Body of pancreas (tissue), 4 donors: ENCODE results near the gene ASF1B. TPM values are rescaled to one million over a fixed set of nuclear protein-coding genes. Genes with fewer than 3 reads are reported as not detected.
A peak's percentile ranks its signal among the peaks of the same experiment; 100 is the strongest.

Experiments used
- ATAC-seq: fragments of 150-250 bp; one replicate; pipeline ENCODE4 v1.9.1; 2016
- DNase-seq, 4 donors: peaks; one replicate each; pipeline ENCODE4 v3.0.0-alpha.2; 2019
- H3K27ac ChIP-seq, 4 donors: fragments of 200-600 bp; sonication (generic); 1 replicate in 3 of 4; 2 replicates in 1 of 4; pipeline versions ENCODE4 v1.5.1 to v1.6.1; 2016 to 2019; ENCODE audit warnings: mild to moderate bottlenecking in 1 of 4, mixed read lengths in 1 of 4, moderate library complexity in 1 of 4
- H3K27me3 ChIP-seq, 2 donors: fragments of 200-600 bp; sonication (generic); one replicate each; pipeline ENCODE4 v1.6.0; 2016; ENCODE audit warnings: mild to moderate bottlenecking in 1 of 2
- H3K36me3 ChIP-seq, 2 donors: fragments of 200-600 bp; sonication (generic); replicated peaks in 1 of 2; 2 replicates each; pipeline ENCODE4 v1.5.1; 2016; ENCODE audit warnings: low read depth in 2 of 2; ENCODE audit not compliant: insufficient read depth in 1 of 2
- H3K4me1 ChIP-seq: fragments of 200-600 bp; sonication (generic); one replicate; pipeline ENCODE4 v1.6.0; 2016
- H3K4me3 ChIP-seq, 2 donors: fragments of 200-600 bp; sonication (generic); 1 replicate in 1 of 2; 2 replicates in 1 of 2; pipeline ENCODE4 v1.5.1; 2016 to 2019
- H3K9me3 ChIP-seq, 3 donors: fragments of 200-600 bp; sonication (generic); 1 replicate in 2 of 3; 2 replicates in 1 of 3; pipeline ENCODE4 v1.5.1; 2016
- POLR2A ChIP-seq, 3 donors: fragments of 450-650 bp; IDR thresholded peaks; one replicate each; pipeline ENCODE4 v1.6.1; 2016; ENCODE audit warnings: antibody characterized with exemption in 3 of 3, mild to moderate bottlenecking in 2 of 3
- WGBS, 2 donors: methylation state at CpG; one replicate each; pipeline ENCODE4 v1.1.5; 2017; 5-methylcytosine and 5-hydroxymethylcytosine counted together
- intact Hi-C: fragments of 100-400 bp; cut with DNase I; formaldehyde crosslinking; loops from one replicate; pipeline ENCODE4 v1.15.1; 2023
- total RNA-seq, 2 donors: library from RNA; depleted of rRNA; stranded (reverse); fragments of >200 nt; gene quantifications; one replicate each; pipeline ENCODE4 v1.1.0, GENCODE V29; 2016
- TF ChIP-seq, protein P1 (sequence below), 7 experiments: fragments of 450-650 bp in 4 of 7; fragments of 200-600 bp in 3 of 7; sonication (generic) in 3 of 7; IDR thresholded peaks; one replicate each; pipeline ENCODE4 v1.5.1; 2016 to 2019; ENCODE audit warnings: antibody characterized with exemption in 7 of 7

Gene ASF1B
- total RNA-seq, 2 donors from 2014 or later = 0.26 to 1.6 TPM

DNA sequence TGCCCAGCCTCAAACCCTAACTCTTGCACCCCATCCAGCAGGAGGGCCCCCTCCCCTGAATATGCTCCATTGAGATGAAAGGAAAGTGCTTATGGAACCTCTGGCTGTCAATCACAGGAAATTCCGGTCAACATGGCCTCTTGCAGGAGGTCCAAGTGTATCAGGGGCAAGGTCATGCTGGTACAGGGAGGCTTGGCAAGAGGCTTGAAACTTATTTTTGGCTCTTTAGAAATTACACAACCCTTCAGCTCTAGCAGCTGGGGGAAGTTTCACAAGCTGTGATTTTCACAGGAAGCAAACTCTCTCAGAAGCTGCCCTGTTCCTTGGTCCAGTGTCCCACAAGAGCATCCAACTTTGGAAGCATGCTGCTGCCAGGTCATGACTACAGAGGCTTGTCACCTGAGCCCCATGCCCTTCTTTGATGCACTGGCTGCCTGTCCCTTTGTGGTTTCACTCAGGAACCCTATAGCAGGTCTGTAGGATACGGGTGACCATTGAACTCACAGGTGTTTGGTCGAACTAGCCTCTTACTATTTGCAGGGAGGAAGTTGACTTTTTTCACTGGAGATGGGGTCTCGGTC lies 8.4 kb downstream of the ASF1B start:
- 36 to 67% methylated on average over 1 to 4 of the region's 4 CpGs for WGBS, 2 donors
- no peak overlapping the region for H3K4me3 ChIP-seq
- H3K27ac ChIP-seq = peak overlapping the region in 1 of 4 donors; percentile 27
- TF ChIP-seq, protein P1, sequence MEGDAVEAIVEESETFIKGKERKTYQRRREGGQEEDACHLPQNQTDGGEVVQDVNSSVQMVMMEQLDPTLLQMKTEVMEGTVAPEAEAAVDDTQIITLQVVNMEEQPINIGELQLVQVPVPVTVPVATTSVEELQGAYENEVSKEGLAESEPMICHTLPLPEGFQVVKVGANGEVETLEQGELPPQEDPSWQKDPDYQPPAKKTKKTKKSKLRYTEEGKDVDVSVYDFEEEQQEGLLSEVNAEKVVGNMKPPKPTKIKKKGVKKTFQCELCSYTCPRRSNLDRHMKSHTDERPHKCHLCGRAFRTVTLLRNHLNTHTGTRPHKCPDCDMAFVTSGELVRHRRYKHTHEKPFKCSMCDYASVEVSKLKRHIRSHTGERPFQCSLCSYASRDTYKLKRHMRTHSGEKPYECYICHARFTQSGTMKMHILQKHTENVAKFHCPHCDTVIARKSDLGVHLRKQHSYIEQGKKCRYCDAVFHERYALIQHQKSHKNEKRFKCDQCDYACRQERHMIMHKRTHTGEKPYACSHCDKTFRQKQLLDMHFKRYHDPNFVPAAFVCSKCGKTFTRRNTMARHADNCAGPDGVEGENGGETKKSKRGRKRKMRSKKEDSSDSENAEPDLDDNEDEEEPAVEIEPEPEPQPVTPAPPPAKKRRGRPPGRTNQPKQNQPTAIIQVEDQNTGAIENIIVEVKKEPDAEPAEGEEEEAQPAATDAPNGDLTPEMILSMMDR (IDR thresholded peaks at IDR 0.05) = no peak
- TF ChIP-seq POLR2A (IDR thresholded peaks at IDR 0.05) = no peak
- peak in 2 of 4 donors; percentile 41 to 50 for DNase-seq
- no peaks in the 10 kb centered on the region for H3K9me3 ChIP-seq
- peak; percentile 48 for ATAC-seq
- no peaks in the 10 kb centered on the region for H3K36me3 ChIP-seq
- H3K27me3 ChIP-seq = no peaks in the 10 kb centered on the region
- H3K4me1 ChIP-seq = peaks cover 9% of the 10 kb centered on the region
- intact Hi-C loops = no loop called here

DNA sequence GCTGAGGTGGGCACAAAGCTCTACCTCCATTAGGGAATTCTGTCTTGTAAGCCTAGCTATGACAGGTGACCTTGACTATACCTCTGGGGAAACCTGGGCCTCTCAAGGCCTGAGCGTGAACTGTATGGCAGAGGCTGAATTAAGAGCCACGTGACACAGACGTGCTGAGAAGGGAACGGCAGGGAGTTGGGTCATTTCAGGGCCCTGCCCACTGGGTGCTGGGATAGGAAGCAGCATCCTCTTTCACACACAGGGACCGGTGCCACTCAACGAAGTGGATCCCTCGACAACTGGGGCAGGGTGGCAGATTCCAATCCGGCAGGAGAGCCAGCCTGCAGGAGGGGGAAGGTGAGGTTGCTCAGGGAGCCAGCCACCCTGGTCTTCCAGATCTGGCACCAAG lies 9.2 kb downstream of the ASF1B start:
- TF ChIP-seq, protein P1 (IDR thresholded peaks at IDR 0.05) = no peak
- TF ChIP-seq POLR2A (IDR thresholded peaks at IDR 0.05) = no peak
- H3K4me1 ChIP-seq = peaks cover 9% of the 10 kb centered on the region
- ATAC-seq = no peak
- no peaks in the 10 kb centered on the region for H3K36me3 ChIP-seq
- no peak overlapping the region for H3K4me3 ChIP-seq
- no peaks in the 10 kb centered on the region for H3K27me3 ChIP-seq
- 59 to 69% methylated on average over 7 to 8 of the region's 8 CpGs for WGBS, 2 donors
- no peak overlapping the region for H3K27ac ChIP-seq
- DNase-seq = peak in 1 of 4 donors; percentile 53
- intact Hi-C loops = no loop called here
- H3K9me3 ChIP-seq = no peaks in the 10 kb centered on the region

DNA sequence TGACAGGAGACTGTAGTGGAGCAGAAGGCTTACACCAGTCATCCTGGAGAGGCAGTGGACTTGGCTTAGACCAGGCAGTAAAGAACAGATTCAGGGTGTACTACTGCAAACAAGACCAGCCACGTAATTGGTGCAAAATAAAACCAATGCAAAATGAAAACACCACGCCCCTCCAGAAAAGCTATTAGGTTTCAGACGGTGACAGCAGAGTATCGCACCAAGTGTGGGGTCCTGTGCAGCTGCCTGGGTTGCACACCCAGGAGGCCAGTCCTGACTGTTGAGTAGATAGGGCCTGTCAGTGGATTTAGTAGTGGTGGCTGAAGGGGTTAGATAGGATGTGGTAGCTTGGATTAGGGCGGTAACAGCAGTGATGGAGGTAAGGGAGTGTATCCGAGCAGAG lies 13.5 kb downstream of the ASF1B start:
- H3K27me3 ChIP-seq = no peaks in the 10 kb centered on the region
- no peak for DNase-seq
- ATAC-seq = no peak
- H3K27ac ChIP-seq = no peak overlapping the region
- no peak for TF ChIP-seq POLR2A (IDR thresholded peaks at IDR 0.05)
- TF ChIP-seq, protein P1 (IDR thresholded peaks at IDR 0.05) = no peak
- H3K4me3 ChIP-seq = no peak overlapping the region
- no peaks in the 10 kb centered on the region for H3K36me3 ChIP-seq
- no peaks in the 10 kb centered on the region for H3K9me3 ChIP-seq
- WGBS, 2 donors = 87 to 94% methylated on average over 6 of the region's 6 CpGs
- intact Hi-C loops = no loop called here
- peaks cover 21% of the 10 kb centered on the region for H3K4me1 ChIP-seq

DNA sequence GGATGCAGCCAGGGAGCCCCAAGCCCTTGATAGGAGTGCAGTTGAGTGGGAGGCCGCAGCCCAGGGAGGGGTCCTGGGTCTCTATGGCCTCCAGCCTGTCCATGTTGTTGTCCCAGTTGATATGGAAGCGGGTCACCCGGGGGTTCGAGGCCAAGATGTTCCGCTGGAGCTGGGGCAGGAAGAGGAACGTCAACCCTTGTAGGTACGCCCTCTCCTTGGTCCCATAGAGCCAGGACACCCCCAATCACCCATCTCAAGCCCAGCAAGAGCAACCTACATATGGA lies 15.9 kb downstream of the ASF1B start:
- intact Hi-C loops = no loop called here
- DNase-seq (no peak), ATAC-seq (no peak)
- H3K4me1 ChIP-seq = peaks cover 31% of the 10 kb centered on the region
- no peaks in the 10 kb centered on the region for H3K36me3 ChIP-seq
- H3K9me3 ChIP-seq = no peaks in the 10 kb centered on the region
- peak overlapping the region in 1 of 4 donors; percentile 96 for H3K27ac ChIP-seq
- no peak for TF ChIP-seq POLR2A (IDR thresholded peaks at IDR 0.05)
- TF ChIP-seq, protein P1 (IDR thresholded peaks at IDR 0.05) = no peak
- 90 to 96% methylated on average over 5 to 7 of the region's 7 CpGs for WGBS, 2 donors
- H3K4me3 ChIP-seq = no peak overlapping the region
- H3K27me3 ChIP-seq = no peaks in the 10 kb centered on the region
